ENCODE data around the gene LTB4R2.
A peak's percentile ranks its signal among the peaks of the same experiment; 100 is the strongest.

Gene LTB4R2

GRCh38 chr14:24309538-24310264 lies at the start of gene LTB4R2:
LTB4R2 (plus strand) TSS chr14:24310140; CDS start chr14:24310665, 525 bp downstream.
- DNase-seq, result no peak

GRCh38 chr14:24260780-24261157 lies 49.2 kb upstream of the LTB4R2 start:
- DNase-seq, result no peak

GRCh38 chr14:24261256-24261968 lies 48.5 kb upstream of the LTB4R2 start:
- DNase-seq, result no peak

GRCh38 chr14:24261969-24262327 lies 48.0 kb upstream of the LTB4R2 start:
- DNase-seq, result no peak

GRCh38 chr14:24262821-24263733 lies 46.9 kb upstream of the LTB4R2 start, which contains the start of gene TGM1:
TGM1 (minus strand) TSS chr14:24263177; CDS start chr14:24262352, 825 bp downstream.
- no peak for DNase-seq

GRCh38 chr14:24263848-24264247 lies 46.1 kb upstream of the LTB4R2 start:
- DNase-seq, result no peak

- no peak for DNase-seq
Observed at GRCh38 chr14:24264298-24264697, 45.6 kb upstream of the LTB4R2 start.

- DNase-seq, result no peak
Observed at GRCh38 chr14:24266344-24267244, 43.3 kb upstream of the LTB4R2 start.

GRCh38 chr14:24267516-24267915 lies 42.4 kb upstream of the LTB4R2 start:
- DNase-seq, result no peak

- DNase-seq, result no peak
Observed at GRCh38 chr14:24268225-24268624, 41.7 kb upstream of the LTB4R2 start.

GRCh38 chr14:24269368-24269767 lies 40.6 kb upstream of the LTB4R2 start:
- no peak for DNase-seq

- DNase-seq, result no peak
Observed at GRCh38 chr14:24269910-24270536, 39.9 kb upstream of the LTB4R2 start.

GRCh38 chr14:24270537-24271133 lies 39.3 kb upstream of the LTB4R2 start:
- no peak for DNase-seq

GRCh38 chr14:24271134-24271833 lies 38.7 kb upstream of the LTB4R2 start, which contains the start of gene RABGGTA:
RABGGTA (minus strand) TSS chr14:24271597; CDS start chr14:24271115, 482 bp downstream.
- DNase-seq, result peak; percentile 63

- no peak for DNase-seq
Observed at GRCh38 chr14:24271834-24272263, 38.1 kb upstream of the LTB4R2 start.

GRCh38 chr14:24272467-24272866 lies 37.5 kb upstream of the LTB4R2 start:
- no peak for DNase-seq

GRCh38 chr14:24273422-24273998 lies 36.4 kb upstream of the LTB4R2 start:
- DNase-seq, result no peak

- DNase-seq, result no peak
Observed at GRCh38 chr14:24274101-24274543, 35.8 kb upstream of the LTB4R2 start.

GRCh38 chr14:24277071-24277470 lies 32.9 kb upstream of the LTB4R2 start:
- DNase-seq, result no peak

Data from KG1 (cell line).